ENCODE results near the gene AUNIP.

AUNIP gene

DNA sequence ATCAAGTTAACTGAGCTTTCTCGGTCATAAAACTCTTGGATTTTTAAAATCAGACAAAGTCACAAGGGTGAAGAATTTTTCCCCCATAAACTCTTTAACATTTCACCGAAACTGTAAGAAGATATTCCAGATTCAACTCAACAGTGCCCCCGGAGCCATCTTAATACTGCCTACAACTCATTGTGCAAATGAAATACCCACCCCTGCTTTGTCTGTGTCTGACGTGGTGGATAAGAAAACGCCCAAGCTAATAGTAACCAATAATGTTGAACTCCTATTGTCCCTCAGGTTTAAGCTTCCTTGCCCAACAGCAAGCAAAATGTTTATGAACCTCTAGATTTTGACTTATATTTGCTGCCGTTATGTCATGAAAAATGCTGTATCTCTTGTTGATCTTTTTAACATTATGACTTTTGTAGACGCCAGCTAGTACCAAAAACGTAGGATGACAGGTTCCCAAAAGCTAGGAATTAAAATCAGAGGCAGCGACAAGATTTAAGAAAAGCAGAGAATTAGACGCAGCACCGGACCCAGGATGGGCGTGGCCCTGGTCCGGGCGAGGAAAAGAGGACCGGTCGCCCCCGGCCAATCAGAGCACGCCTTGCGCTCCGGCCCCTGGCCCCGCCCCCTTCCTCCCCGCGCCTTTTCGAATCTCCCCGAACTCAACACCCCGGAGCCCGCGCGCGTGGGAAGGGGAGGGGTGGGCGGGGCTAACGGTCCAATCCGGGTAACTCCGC, 45.9 kb upstream of the AUNIP start:
- peak; percentile 90 for DNase-seq (ENCODE audit: low read depth)
- TF ChIP-seq, protein P1, sequence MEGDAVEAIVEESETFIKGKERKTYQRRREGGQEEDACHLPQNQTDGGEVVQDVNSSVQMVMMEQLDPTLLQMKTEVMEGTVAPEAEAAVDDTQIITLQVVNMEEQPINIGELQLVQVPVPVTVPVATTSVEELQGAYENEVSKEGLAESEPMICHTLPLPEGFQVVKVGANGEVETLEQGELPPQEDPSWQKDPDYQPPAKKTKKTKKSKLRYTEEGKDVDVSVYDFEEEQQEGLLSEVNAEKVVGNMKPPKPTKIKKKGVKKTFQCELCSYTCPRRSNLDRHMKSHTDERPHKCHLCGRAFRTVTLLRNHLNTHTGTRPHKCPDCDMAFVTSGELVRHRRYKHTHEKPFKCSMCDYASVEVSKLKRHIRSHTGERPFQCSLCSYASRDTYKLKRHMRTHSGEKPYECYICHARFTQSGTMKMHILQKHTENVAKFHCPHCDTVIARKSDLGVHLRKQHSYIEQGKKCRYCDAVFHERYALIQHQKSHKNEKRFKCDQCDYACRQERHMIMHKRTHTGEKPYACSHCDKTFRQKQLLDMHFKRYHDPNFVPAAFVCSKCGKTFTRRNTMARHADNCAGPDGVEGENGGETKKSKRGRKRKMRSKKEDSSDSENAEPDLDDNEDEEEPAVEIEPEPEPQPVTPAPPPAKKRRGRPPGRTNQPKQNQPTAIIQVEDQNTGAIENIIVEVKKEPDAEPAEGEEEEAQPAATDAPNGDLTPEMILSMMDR (IDR thresholded peaks at IDR 0.05; ENCODE audit: insufficient read depth, low read depth, low read length, missing control alignments): no peak
- H3K4me3 ChIP-seq (ENCODE audit: low read length): peak overlapping the region; percentile 53

DNA sequence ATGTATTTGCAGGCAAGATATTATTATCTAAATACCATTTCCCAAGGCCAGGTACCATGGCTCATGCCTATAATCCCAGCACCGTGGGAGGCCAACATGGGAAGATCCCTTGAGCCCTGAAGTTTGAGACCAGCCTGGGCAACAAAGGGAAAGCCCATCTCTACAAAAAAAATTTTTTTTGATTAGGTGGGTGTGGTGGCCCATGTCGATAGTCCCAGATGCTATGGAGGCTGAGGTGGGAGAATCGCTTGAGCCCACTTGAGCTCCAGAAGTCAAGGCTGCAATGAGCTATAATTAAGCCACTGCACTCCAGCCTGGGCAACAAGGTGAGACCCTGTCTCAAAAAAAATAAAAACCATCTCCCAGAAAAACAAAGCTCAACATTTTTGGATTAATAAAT, 44.7 kb upstream of the AUNIP start:
- TF ChIP-seq, protein P1 (IDR thresholded peaks at IDR 0.05; ENCODE audit: insufficient read depth, low read depth, low read length, missing control alignments): no peak
- no peak overlapping the region for H3K4me3 ChIP-seq (ENCODE audit: low read length)
- DNase-seq (ENCODE audit: low read depth): no peak

DNA sequence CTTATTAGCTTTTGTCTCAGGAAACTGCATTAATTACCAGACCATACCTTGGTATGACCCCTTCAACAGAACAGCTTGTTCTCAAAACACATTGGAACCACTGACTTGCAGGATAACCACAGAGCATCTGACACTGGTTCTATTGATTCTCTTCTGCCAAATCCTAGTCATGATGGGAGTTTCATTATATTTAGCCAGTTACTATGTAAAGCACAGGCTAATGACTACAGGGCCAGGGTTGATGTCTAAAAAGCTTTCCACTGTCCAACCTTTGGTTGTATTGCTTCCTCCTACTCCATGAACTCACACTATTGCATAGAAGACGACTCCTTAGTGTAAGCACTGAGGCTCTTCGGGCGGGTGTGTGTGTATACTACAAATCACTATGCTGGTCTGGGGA, 43.2 kb upstream of the AUNIP start:
- H3K4me3 ChIP-seq (ENCODE audit: low read length): no peak overlapping the region
- TF ChIP-seq, protein P1 (IDR thresholded peaks at IDR 0.05; ENCODE audit: insufficient read depth, low read depth, low read length, missing control alignments): no peak
- DNase-seq (ENCODE audit: low read depth): no peak

DNA sequence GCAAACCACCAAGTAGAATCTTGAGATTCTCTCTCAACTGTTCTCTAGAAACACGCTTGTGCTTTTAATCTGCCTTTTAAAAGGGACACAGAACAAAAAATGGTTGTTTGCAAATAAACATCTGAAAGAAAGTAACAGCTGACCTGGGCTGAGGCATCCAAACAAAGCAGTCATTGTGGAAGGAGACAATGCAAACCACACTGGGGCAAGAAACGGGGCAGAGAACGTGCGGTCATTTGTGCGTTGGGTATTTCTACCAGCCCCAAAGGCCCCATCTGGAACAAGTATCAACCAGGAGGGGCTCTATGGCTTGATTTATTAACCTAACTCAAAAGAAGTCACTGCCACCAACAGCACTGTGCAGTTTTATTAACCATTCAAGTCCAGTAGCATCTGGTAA, 41.0 kb upstream of the AUNIP start:
- TF ChIP-seq, protein P1 (IDR thresholded peaks at IDR 0.05; ENCODE audit: insufficient read depth, low read depth, low read length, missing control alignments): no peak
- DNase-seq (ENCODE audit: low read depth): no peak

DNA sequence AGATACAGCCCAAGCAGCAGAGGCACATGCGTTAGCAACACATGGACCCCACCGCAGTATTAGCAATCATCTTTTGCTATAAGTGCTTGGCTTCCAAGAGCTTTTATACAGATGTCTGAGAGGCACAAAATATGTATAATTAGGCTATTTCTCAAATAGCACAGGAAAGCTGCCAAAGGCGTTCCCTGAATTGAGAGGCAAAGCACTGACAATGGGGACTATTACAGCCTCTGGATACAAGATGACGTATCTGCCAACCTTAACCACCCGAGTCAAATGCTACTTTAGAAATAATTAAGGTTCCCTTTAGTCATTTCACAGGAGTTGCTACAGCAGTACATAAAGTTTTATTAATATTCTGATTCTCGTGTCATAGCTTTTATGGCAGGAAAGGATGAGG, 40.5 kb upstream of the AUNIP start:
- TF ChIP-seq, protein P1 (IDR thresholded peaks at IDR 0.05; ENCODE audit: insufficient read depth, low read depth, low read length, missing control alignments): no peak
- DNase-seq (ENCODE audit: low read depth): no peak
- no peak overlapping the region for H3K4me3 ChIP-seq (ENCODE audit: low read length)

More for the DNA sequence above, 41.0 kb upstream of the AUNIP start:
- H3K4me3 ChIP-seq (ENCODE audit: low read length): no peak overlapping the region

DNA sequence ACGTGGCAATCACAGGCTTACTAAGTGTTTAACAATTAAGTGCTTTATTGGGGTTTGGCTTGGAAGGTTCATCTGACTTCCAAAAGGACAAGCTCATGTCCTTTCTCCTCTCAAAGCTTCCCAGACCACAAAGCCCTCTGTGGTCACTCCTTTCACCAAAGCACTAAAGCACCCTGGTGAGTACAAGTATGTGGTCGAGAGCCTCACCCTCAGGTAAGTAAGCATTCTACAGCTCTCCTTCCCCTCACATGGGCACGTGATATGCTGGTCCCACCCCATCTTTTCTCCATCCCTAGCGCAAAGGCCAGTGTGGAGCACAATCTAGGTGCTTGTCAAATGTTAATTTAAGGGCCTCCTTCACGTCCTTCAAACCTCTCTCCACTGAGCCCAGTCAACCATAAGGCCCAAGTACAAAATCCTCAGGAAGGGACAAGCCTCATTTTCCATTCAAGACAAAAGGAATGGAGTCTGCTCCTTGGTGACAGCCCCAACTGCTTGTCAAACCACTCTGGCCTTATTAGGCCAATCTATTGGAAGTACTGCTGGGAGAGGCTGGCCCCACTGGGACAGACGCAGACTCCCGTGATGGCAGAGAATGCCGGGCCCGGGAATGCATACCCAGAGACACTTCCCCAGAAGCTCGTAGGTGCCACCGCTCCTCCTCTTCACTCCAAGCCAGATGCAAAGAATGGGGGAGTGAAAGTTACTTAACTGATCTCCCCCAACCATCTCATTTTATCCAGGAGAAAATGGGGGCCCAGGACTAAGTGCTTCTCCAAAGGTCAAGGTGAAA, 39.2 kb upstream of the AUNIP start:
- TF ChIP-seq, protein P1 (IDR thresholded peaks at IDR 0.05; ENCODE audit: insufficient read depth, low read depth, low read length, missing control alignments): no peak
- no peak for DNase-seq (ENCODE audit: low read depth)
- H3K4me3 ChIP-seq (ENCODE audit: low read length): no peak overlapping the region

Data from epithelial cell of esophagus (primary cell).